Heart left ventricle (tissue), 16 donors: Measurements from ENCODE around the gene MFSD6L. TPM values are rescaled to one million over a fixed set of nuclear protein-coding genes. Genes with fewer than 3 reads are reported as not detected.

Experiments
- ATAC-seq, 4 donors: fragments of 200-7000 bp; cut with Tn5 transposase; one replicate each; pipeline ENCODE4 v1.9.1; 2020 to 2022; ENCODE audit warnings: moderate library complexity in 4 of 4, mild to moderate bottlenecking in 3 of 4, moderate number of reproducible peaks in 1 of 4
- DNase-seq, 5 donors: peaks; one replicate each; pipeline ENCODE4 v3.0.0-alpha.2; 2020
- H3K27ac ChIP-seq, 12 donors: fragments of 200-600 bp; sonication (generic) in 4 of 12; one replicate each; pipeline versions ENCODE4 v1.5.0 to v1.8.0; 2016 to 2022; ENCODE audit warnings: mild to moderate bottlenecking in 2 of 12
- H3K27me3 ChIP-seq, 9 donors: fragments of 200-600 bp; sonication (generic) in 2 of 9; one replicate each; pipeline versions ENCODE4 v1.5.1 to v1.8.0; 2016 to 2022; ENCODE audit warnings: mild to moderate bottlenecking in 3 of 9
- H3K36me3 ChIP-seq, 9 donors: fragments of 200-600 bp; sonication (generic) in 2 of 9; one replicate each; pipeline versions ENCODE4 v1.5.0 to v1.8.0; 2018 to 2022; ENCODE audit warnings: mild to moderate bottlenecking in 2 of 9
- H3K4me1 ChIP-seq, 12 donors: fragments of 200-600 bp; sonication (generic) in 4 of 12; one replicate each; pipeline versions ENCODE4 v1.5.0 to v1.8.0; 2016 to 2022; ENCODE audit warnings: mild to moderate bottlenecking in 3 of 12
- H3K4me3 ChIP-seq, 12 donors: fragments of 200-600 bp; sonication (generic) in 4 of 12; one replicate each; pipeline versions ENCODE4 v1.5.0 to v1.8.0; 2017 to 2022; ENCODE audit warnings: mild to moderate bottlenecking in 9 of 12, moderate library complexity in 4 of 12
- H3K9me3 ChIP-seq, 12 donors: fragments of 200-600 bp; sonication (generic) in 4 of 12; one replicate each; pipeline versions ENCODE4 v1.5.0 to v1.8.0; 2016 to 2022; ENCODE audit warnings: mild to moderate bottlenecking in 1 of 12
- POLR2A ChIP-seq, 2 donors: fragments of 450-650 bp; IDR thresholded peaks; one replicate each; pipeline ENCODE4 v1.6.1; 2017; ENCODE audit warnings: antibody characterized with exemption in 2 of 2, mild to moderate bottlenecking in 2 of 2, moderate library complexity in 2 of 2
- WGBS, 4 donors: extraction: QIAGEN DNeasy Blood & Tissue Kit in 2 of 4; methylation state at CpG; one replicate each; pipeline versions ENCODE4 v1.1.5 to v1.1.7; 2013 to 2018; 5-methylcytosine and 5-hydroxymethylcytosine counted together
- intact Hi-C, 10 donors: fragments of 100-400 bp; cut with DNase I; formaldehyde crosslinking; loops; one replicate each; pipeline versions ENCODE4 v1.11.1 to v1.14.2; 2022
- polyA plus RNA-seq, 2 donors: library from polyadenylated mRNA; stranded (reverse); fragments of 200-250 nt; gene quantifications; one replicate each; pipeline ENCODE4 v1.2.3, GENCODE V29; 2013
- total RNA-seq, 9 donors: library from RNA; depleted of rRNA in 2 of 9; stranded (reverse); fragments of >200 nt in 2 of 9; fragmentation: NEBNext Ultra II Directional in 3 of 9; extraction: Animal tissue kit (Norgen Biotek cat#: 25700) in 3 of 9; gene quantifications; one replicate each; pipeline versions ENCODE4 v1.1.0 to v1.2.4, GENCODE V29; 2016 to 2023
- TF ChIP-seq, protein P1 (sequence below), 12 donors: fragments of 200-600 bp; sonication (generic) in 4 of 12; IDR thresholded peaks; one replicate each; pipeline versions ENCODE4 v1.5.0 to v1.8.0; 2018 to 2022; ENCODE audit warnings: antibody characterized with exemption in 12 of 12, mild to moderate bottlenecking in 5 of 12
- donor health status: ischemic (EF 13 %, LVEDD 7.1; RV severe dilation, severe dysfunction).
- donor health status: healthy with polysubstance abuse.
- donor health status: DM: no; HTN: yes; CAD: no.
- donor health status: DM: no; HTN: no; CAD: no.
- donor health status: ischemic (EF 25% LVEDD 6.9; RV normal size, moderate dysfunction).
- donor health status: ischemic (EF 25% LVEDD 5.7; RV mildly dilated, moderate dysfunction).
- donor health status: healthy.
- donor health status: DM: yes; HTN: yes; CAD: no.
- donor health status: ischemic (EF 35%, LVEDD 5.7; RV mildly dilated, moderate dysfunction).
- donor health status: nonischemic (EF 11% LVEDD 7.7; RV severe dilation, severe dysfunction).
- donor health status: DM: yes; HTN: yes; CAD: no.
- donor health status: PGD.
- donor health status: ischemic (EF 29% LVEDD 5.4; RV normal size, mild dysfunction).
- donor health status: nonischemic (EF 23%, LVEDD 6.1; RV moderate dilation, normal function).

MFSD6L gene
- total and polyA plus RNA-seq, 11 donors, result 0.08 to 0.43 (median 0.21) TPM; not detected in 8

DNA sequence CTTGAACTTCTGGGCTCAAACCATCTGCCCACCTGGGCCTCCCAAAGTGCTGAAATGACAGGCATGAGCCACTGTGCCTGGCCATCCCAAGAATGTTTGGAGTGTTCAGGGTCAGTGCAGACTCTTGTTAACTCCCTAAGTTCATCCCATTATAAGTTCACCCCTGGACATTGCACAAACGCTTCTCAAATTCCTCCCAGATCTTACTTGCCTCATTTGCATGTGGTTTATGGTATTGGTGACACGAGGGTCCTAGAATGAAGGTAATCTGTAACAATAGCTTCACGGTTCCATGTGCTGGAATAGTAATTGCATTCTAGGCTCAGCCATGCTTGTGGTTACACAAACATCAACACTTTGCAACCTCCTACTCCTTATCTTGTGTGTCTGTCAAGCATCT, 49.5 kb downstream of the MFSD6L start:
- Histone ChIP-seq H3K27ac (no peak overlapping the region), H3K4me3 (no peak overlapping the region), H3K27me3 (no peaks in the 10 kb centered on the region), H3K9me3 (no peaks in the 10 kb centered on the region), H3K4me1 (peaks cover 0 to 15% (median 4%) of the 10 kb centered on the region in 12 donors), H3K36me3 (no peaks in the 10 kb centered on the region)
- DNase-seq (no peak), ATAC-seq (no peak)
- TF ChIP-seq POLR2A (IDR thresholded peaks at IDR 0.05), result no peak
- TF ChIP-seq, protein P1, sequence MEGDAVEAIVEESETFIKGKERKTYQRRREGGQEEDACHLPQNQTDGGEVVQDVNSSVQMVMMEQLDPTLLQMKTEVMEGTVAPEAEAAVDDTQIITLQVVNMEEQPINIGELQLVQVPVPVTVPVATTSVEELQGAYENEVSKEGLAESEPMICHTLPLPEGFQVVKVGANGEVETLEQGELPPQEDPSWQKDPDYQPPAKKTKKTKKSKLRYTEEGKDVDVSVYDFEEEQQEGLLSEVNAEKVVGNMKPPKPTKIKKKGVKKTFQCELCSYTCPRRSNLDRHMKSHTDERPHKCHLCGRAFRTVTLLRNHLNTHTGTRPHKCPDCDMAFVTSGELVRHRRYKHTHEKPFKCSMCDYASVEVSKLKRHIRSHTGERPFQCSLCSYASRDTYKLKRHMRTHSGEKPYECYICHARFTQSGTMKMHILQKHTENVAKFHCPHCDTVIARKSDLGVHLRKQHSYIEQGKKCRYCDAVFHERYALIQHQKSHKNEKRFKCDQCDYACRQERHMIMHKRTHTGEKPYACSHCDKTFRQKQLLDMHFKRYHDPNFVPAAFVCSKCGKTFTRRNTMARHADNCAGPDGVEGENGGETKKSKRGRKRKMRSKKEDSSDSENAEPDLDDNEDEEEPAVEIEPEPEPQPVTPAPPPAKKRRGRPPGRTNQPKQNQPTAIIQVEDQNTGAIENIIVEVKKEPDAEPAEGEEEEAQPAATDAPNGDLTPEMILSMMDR (IDR thresholded peaks at IDR 0.05), result no peak
- intact Hi-C loops, result loop anchor here in 6 of 10 donors (2.0 to 10.0 kb wide), 6 partner anchors 38 to 339 kb away; partner anchors contain the start of gene MYH10 (in 3 of the 6)
- WGBS, 4 donors, result 76 to 88% (median 86%) methylated on average over 3 of the region's 3 CpGs

DNA sequence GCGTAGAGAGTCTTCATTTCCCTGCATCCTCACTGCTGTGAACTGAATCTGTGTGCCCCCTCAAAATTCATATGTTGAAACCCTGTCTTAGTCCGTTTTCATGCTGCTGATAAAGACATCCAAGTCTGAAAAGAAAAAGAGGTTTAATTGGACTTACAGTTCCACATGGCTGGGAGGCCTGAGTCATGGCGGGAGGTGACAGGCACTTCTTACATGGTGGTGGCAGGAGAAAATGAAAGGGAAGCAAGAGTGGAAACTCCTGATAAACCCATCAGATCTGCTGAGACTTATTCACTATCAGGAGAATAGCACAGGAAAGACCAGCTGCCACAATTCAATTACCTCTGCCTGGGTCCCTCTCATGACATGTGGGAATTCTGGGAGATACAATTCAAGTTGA, 51.4 kb downstream of the MFSD6L start:
- 89 to 97% (median 94%) methylated on average over 3 of the region's 3 CpGs for WGBS, 4 donors
- Histone ChIP-seq H3K4me1 (peaks cover 0 to 15% (median 4%) of the 10 kb centered on the region in 12 donors), H3K36me3 (no peaks in the 10 kb centered on the region), H3K4me3 (no peak overlapping the region), H3K27ac (no peak overlapping the region), H3K27me3 (no peaks in the 10 kb centered on the region), H3K9me3 (no peaks in the 10 kb centered on the region)
- intact Hi-C loops, result loop anchor here in 6 of 10 donors (2.0 to 10.0 kb wide), 6 partner anchors 113 to 337 kb away; partner anchors contain the start of gene MYH10 (in 3 of the 6)
- DNase-seq (no peak), ATAC-seq (no peak)
- TF ChIP-seq, protein P1 (IDR thresholded peaks at IDR 0.05), result no peak

Other genes starting within 250 kb of the MFSD6L start
- 10 to 100 TPM; 29.0 to 62.1 (median 40.8) TPM for gene MYH10, start 168.6 kb downstream of the MFSD6L start, total RNA-seq
- gene MYH10, start 168.6 kb downstream of the MFSD6L start, polyA plus RNA-seq, result 10 to 100 TPM; 10.6 to 25.8 TPM
- under 1 TPM in 1 of 9 donors, not detected in 8; 0.61 TPM for gene CCDC42, start 54.5 kb downstream of the MFSD6L start, total RNA-seq
- not detected for gene CCDC42, start 54.5 kb downstream of the MFSD6L start, polyA plus RNA-seq
- not detected for gene SPDYE4, start 40.8 kb downstream of the MFSD6L start, total RNA-seq
- not detected for gene SPDYE4, start 40.8 kb downstream of the MFSD6L start, polyA plus RNA-seq
- gene PIK3R6, start 68.3 kb upstream of the MFSD6L start, total RNA-seq, result 1 to 10 TPM in 6 of 9 donors, under 1 TPM in 3; 0.21 to 5.4 (median 1.1) TPM
- under 1 TPM; 0.69 to 0.76 TPM for gene PIK3R6, start 68.3 kb upstream of the MFSD6L start, polyA plus RNA-seq
- gene PIK3R5, start 166.3 kb upstream of the MFSD6L start, total RNA-seq, result 10 to 100 TPM in 1 of 9 donors, 1 to 10 TPM in 8; 1.5 to 21.6 (median 2.9) TPM
- gene PIK3R5, start 166.3 kb upstream of the MFSD6L start, polyA plus RNA-seq, result 1 to 10 TPM; 1.4 to 1.9 TPM
- 10 to 100 TPM in 7 of 9 donors, 1 to 10 TPM in 2; 9.3 to 25.8 (median 19.2) TPM for gene NTN1, start 222.1 kb upstream of the MFSD6L start, total RNA-seq
- 10 to 100 TPM in 1 of 2 donors, 1 to 10 TPM in 1; 9.6 to 16.6 TPM for gene NTN1, start 222.1 kb upstream of the MFSD6L start, polyA plus RNA-seq